SK-N-SH treated with all-trans-retinoic acid at 6 μM for 48 hours (cell line): ENCODE data around the gene LSAMP.

Source experiments
- BACH2 ChIP-seq: fragments of 250-450 bp; sonication (Bioruptor Pico); IDR thresholded peaks from 2 replicates; pipeline ENCODE4 v1.9.0; 2021; ENCODE audit warnings: mild to moderate bottlenecking, borderline replicate concordance
- GLIS3 ChIP-seq: fragments of 250-450 bp; sonication (Bioruptor Pico); IDR thresholded peaks from 2 replicates; pipeline ENCODE4 v1.5.0; 2020; ENCODE audit warnings: mild to moderate bottlenecking, moderate library complexity
- ISL1 ChIP-seq: fragments of 250-450 bp; sonication (Bioruptor Pico); IDR thresholded peaks from 2 replicates; pipeline ENCODE4 v2.1.2; 2022; ENCODE audit warnings: mild to moderate bottlenecking, moderate library complexity
- OSR1 ChIP-seq: fragments of 250-450 bp; sonication (Bioruptor Pico); IDR thresholded peaks from 2 replicates; pipeline ENCODE4 v1.8.0; 2022; ENCODE audit warnings: moderate library complexity, mild to moderate bottlenecking, inconsistent platforms
- RARB ChIP-seq: fragments of 250-450 bp; sonication (Bioruptor Pico); IDR thresholded peaks from 2 replicates; pipeline ENCODE4 v1.8.0; 2021; ENCODE audit warnings: mild to moderate bottlenecking, moderate library complexity
- ZFP3 ChIP-seq: fragments of 250-450 bp; sonication (Bioruptor Pico); IDR thresholded peaks from 2 replicates; pipeline ENCODE4 v1.5.0; 2020; ENCODE audit warnings: mild to moderate bottlenecking, moderate library complexity
- ZFP30 ChIP-seq: fragments of 450-650 bp; formaldehyde crosslinking; IDR thresholded peaks from 2 replicates; pipeline ENCODE4 v1.5.0; 2022; ENCODE audit warnings: mild to moderate bottlenecking, moderate library complexity
- ZNF70 ChIP-seq: fragments of 450-650 bp; formaldehyde crosslinking; IDR thresholded peaks from 2 replicates; pipeline ENCODE4 v1.5.0; 2020; ENCODE audit warnings: mild to moderate bottlenecking, moderate library complexity
- ZNF8 ChIP-seq: fragments of 450-650 bp; formaldehyde crosslinking; IDR thresholded peaks from 2 replicates; pipeline ENCODE4 v1.5.0; 2020; ENCODE audit warnings: mild to moderate bottlenecking, moderate library complexity
- TF ChIP-seq, protein P1 (sequence below): fragments of 250-450 bp; sonication (Bioruptor Pico); IDR thresholded peaks from 2 replicates; pipeline ENCODE4 v1.8.0; 2020; ENCODE audit warnings: mild to moderate bottlenecking, moderate library complexity, borderline replicate concordance

DNA sequence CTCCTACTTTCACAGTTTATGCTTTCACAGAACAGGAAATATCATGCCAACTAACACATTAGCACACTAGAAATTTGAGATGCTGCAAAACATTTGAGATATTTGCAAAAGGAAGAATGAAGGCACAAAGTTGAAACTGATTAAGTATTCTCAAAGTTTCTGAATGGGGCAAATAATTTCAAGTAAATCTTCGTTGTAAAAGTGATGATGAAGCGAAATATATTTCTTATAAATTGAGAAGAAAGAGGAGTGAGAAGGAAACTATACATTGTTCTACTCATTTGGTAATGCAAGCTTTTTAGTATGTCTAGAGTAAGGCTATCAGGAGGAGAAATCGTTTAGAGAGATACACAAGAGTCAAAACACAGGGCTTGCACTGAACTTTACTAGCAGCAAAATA, 24.3 kb upstream of the LSAMP start:
- no peak for TF ChIP-seq ZNF70 (CRISPR knock-in tag)
- TF ChIP-seq, protein P1, sequence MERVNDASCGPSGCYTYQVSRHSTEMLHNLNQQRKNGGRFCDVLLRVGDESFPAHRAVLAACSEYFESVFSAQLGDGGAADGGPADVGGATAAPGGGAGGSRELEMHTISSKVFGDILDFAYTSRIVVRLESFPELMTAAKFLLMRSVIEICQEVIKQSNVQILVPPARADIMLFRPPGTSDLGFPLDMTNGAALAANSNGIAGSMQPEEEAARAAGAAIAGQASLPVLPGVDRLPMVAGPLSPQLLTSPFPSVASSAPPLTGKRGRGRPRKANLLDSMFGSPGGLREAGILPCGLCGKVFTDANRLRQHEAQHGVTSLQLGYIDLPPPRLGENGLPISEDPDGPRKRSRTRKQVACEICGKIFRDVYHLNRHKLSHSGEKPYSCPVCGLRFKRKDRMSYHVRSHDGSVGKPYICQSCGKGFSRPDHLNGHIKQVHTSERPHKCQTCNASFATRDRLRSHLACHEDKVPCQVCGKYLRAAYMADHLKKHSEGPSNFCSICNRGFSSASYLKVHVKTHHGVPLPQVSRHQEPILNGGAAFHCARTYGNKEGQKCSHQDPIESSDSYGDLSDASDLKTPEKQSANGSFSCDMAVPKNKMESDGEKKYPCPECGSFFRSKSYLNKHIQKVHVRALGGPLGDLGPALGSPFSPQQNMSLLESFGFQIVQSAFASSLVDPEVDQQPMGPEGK (CRISPR knock-in tag) = no peak
- no peak for TF ChIP-seq RARB (CRISPR knock-in tag)
- no peak for TF ChIP-seq ISL1
- no peak for TF ChIP-seq BACH2 (CRISPR knock-in tag)
- TF ChIP-seq ZFP30 (CRISPR knock-in tag) = no peak
- TF ChIP-seq OSR1 (CRISPR knock-in tag) = no peak
- no peak for TF ChIP-seq GLIS3 (CRISPR knock-in tag)
- TF ChIP-seq ZFP3 (CRISPR knock-in tag) = no peak
- TF ChIP-seq ZNF8 (CRISPR knock-in tag) = no peak
